ENCODE data around the gene NTNG2.
"Not testable (repeated sequence)": the region's sequence is repeated elsewhere in the genome, so short reads cannot be mapped to it uniquely, and the experiment has no call there.

NTNG2 gene, protein sequence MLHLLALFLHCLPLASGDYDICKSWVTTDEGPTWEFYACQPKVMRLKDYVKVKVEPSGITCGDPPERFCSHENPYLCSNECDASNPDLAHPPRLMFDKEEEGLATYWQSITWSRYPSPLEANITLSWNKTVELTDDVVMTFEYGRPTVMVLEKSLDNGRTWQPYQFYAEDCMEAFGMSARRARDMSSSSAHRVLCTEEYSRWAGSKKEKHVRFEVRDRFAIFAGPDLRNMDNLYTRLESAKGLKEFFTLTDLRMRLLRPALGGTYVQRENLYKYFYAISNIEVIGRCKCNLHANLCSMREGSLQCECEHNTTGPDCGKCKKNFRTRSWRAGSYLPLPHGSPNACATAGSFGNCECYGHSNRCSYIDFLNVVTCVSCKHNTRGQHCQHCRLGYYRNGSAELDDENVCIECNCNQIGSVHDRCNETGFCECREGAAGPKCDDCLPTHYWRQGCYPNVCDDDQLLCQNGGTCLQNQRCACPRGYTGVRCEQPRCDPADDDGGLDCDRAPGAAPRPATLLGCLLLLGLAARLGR

DNA sequence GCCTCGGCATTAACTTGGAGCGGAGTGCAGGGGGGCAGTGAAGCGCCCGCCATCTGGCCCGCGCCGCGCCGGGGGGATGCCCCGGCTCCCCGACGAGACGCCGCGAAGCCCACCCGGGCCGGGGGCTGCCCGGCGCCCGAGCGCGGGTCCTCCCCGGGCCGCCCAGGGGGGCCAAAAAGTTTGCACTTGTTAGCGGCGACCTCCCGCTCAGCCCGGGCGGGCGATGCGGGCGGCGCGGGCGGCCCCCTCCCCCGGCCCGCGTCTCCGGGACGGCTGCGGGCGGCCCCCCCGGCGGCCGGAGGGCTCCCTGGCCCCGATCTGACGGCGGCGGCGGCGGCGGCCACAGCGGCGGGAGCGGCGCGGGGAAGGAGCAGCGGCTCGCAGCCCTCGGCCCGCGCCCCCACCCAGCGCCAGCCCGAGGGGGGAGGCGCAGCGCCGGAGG, at the start of gene NTNG2:
Gene NTNG2 (plus strand): TSS at position 316 of the 442 bp plus-strand sequence. CDS start 4,774 bp downstream, outside the sequence.
- no peak for FAIRE-seq

DNA sequence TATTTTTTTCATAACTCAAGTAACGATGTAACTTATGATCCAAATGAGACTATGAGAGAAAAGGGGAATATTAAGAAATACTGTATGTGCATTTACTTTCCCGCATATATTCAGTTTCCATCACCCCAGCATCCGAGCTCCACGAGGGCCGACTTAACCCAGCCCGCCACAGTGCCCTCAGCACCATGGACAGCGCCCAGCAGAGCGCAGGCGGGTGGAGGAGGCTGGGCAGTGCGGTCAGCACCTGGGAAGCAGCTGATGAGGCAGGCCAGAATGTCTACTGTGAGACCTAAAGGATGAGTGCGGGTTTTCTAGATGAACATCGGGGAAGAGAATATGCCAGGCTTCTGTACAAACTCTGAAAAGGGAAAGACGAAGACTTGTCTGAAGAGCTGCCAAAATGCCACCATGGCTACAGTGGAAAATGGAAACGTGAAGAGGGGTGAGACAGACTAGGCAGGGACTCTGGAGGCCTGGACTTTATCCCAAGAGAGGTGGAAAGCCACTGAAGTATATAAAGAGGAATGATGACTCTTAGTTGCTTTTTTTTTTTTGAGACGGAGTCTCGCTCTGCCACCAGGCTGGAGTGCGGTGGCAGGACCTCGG, 47.7 kb upstream of the NTNG2 start:
- FAIRE-seq: no peak

DNA sequence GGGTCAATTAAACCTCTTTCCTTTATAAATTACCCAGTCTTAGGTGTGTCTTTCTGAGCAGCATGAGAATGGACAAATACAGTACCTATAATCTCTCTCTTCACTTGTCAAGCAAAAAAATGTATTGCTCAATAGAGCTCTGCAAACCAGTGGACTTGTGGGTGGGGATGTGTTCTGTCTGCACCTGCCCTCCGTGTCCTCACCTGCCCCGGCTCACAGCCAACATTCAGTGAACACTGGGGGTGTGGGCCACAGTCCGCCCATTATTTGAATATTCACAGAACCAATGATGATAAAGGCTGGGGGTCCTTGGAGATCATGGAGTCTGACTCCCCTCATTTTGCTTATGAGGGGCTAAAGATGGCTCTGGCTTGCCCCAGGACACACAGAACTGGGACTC, 45.3 kb upstream of the NTNG2 start:
- FAIRE-seq: no peak

DNA sequence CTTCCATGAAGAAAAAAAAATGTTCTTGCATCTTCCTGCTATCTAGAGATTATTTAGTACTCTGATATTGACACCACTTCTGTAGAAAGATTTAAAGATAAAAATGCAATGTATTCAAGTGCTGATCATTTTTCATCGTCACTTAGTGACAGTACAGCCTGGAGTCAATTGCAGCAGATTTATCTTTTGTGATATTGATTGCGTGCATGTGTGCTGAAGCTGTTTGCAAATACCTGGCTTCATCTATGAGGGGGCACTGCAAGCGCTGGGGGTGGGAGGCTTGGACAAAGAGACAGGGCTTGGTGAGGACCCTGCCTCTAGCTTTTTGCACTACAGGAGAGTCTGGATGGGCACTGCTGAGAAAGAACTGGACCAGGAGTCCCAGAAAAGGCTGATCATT, 44.2 kb upstream of the NTNG2 start:
- FAIRE-seq: no peak

DNA sequence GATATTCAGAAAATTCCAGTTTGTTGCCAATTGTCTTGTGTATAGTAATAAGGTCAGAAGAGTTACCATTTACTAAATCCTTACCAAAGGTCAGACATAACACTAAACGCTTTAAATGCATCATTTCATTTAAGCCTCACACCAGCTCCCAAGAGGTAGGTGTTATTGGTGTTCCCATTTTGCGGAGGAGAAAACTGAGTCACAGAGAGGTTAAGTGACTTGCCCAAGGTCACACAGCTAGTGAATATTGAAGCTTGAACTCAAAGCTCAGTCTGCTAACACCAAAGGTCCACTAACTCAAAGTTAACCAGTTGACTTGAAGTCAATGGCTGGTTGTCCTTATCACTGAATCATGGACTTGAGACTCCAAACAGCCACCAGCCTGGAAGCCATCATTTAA, 40.8 kb upstream of the NTNG2 start:
- FAIRE-seq: no peak

DNA sequence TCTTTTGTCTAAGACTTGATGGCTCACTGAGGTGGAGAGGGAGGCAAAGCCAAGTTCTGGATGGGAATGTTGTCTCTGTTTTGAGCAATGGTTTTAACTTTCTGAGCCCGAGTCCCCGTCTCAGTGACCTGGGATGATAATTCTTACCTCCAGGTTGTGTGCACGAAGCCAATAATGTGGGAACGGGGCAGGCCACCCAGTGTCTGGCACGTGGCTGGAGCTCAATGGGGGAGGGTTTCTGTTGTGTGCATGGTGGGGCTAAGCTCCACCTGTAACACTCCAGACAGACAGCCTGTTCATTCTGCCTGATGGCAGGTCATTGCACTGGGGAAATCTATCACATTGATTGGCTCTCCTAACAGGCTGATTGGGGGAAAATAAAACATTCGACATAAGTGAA, 37.1 kb upstream of the NTNG2 start:
- FAIRE-seq: no peak

DNA sequence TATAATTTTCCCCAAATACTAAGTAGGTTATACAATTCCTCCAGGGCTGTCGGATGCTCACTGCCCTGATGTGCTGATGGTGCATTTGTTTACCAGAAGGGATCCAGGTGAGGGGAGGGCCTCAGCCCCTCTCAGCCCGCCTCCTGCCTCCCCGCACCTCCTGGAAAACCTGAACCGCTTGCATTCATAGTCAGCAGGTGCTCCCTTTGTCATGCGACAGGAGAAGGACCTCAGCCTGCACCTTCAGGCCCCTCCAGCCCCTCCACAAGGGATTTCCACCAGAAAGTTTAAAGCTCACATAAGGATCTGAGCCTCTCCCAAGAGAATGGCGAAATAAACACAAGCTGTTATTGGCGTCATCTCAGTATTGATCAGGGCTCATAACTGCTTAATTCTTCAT, 36.5 kb upstream of the NTNG2 start:
- no peak for FAIRE-seq

DNA sequence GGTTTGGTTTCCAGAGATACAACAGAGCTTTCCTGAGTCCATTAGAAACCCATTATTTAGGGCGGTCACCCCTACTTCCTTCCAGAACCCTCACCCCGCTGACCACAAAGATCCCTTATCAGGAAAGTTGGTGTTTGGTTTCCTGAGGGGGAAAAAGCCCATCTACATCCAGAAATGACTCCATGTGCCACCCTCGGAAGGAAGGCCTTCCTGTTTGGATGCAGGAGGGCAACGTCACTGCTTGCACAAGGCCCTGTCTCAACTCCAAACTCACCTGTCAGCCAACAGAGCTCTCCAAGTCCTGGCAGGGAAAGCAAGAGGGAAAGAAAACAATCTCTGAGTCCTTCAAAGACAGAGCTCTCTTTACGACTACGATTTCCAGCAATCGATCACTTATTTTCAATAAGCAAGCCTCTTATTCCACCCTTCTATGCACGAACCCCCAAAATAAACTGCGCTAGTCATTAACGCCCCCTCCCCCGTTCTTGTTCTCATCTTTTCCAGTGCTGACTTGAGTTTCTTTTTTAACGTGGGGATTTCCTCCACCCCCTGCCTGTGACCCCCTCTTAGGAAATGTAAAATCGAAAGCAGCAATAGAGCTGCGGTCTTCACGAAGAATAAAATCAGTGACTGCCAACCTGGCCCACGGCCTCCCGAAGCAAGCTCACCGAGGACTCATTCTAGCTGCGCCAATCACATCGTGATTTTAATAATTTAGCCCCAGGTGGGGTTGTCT, 35.7 kb upstream of the NTNG2 start:
- FAIRE-seq: no peak

DNA sequence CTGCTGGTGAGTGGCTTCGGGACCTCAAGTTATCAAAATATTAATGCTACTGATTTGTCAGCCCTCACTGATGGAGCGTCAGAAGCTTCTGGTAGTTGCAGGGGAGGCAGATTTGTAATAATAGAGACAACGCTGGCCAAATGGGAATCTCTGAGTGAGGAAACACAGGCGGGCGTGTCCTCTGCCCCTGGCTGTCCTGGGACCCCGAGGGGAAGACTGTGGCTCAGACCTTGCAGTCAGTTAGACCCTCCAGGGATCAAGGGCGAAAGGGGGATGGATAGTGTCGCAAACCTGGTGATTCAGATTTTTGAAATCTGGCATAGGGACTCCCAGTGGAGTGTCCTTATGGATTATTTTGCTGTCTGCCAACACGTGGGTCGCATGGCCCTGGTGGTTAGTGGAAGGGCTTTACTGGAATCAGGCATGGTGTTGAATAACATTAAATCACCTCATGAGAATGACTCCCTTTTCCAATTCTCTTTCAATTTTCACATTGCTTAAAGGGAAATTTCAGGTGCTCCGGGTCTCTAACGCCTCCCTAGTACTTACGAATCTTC, 35.1 kb upstream of the NTNG2 start:
- no peak for FAIRE-seq

DNA sequence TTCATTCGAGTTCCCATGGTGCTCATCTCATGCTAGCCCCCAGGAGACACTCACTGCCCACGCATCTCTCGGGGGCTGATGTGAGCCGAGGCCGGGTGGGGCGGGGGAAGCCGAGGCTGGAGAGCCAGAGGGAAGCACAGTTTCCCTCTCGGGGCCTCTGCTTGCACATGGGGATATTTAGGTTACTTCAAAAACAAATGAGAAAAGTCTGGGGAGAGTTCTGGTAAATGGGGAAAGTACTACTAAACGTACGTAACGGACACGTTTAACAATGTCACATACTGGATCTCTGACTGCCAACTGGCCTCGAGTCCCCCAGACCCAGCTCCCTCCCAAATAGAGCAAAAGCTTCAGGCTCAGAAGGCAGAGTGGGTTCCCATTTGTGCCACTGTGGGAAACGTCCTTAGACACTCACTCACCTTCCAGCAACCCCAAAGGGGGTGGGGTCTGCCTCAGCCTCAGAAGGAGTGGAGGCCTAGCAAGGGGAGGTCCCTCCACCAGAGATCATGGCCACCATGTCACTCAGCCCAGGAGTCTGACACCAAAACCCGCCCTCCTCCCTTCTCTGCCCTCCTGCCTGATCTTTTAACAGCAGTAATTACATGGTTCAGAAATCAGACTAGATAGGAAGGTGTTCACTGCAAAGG, 33.8 kb upstream of the NTNG2 start:
- no peak for FAIRE-seq

DNA sequence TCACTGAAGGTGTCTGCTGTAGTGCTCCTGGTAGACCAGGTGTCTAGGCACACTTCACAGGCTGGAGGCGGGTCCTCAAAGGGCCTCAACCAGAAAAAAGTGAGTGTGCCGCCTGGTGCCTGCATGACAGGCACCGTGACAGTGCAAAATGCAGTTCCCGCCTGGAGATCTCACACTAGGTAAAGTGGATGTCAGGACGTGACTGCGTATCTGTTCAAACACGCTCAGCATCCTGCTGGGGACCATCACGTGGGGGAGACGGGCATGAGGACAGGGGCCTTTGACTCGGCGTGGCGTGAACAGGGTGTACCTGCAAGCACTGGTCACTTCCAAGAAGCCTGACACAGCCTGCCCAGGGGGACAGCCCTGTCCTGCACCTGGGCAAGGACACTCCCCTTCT, 32.3 kb upstream of the NTNG2 start:
- no peak for FAIRE-seq

DNA sequence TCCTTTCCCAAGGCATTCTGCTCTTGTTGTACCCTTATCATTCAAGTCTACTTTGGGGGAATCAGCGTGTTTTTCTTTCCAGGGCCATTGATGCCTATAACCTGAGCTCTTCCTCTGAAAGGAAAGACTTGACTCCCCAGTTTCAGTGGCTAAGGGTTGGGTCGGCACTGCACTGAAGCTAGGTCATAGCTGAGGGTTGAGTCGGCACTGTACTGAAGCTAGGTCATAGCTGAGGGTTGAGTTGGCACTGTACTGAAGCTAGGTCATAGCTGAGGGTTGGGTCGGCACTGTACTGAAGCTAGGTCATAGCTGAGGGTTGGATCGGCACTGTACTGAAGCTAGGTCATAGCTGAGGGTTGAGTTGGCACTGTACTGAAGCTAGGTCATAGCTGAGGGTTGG, 27.8 kb upstream of the NTNG2 start:
- not testable (repeated sequence) for FAIRE-seq

DNA sequence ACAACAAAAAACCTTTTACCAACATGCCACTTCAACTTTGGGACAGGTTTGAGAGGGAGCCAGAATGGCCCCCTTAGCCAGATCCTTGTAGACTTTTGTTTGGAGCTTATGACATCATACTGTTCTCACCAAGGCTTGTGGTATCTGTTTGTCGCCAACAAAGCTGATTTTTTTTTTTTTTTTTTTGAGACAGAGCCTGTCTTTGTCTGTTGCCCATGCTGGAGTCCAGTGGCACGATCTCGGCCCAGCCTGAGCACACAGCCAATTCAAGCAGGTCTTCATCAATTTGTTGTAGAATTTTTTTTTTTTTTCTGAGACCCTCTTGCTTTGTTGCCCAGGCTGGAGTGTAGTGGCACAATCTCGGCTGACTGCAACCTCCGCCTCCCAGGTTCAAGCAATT, 26.4 kb upstream of the NTNG2 start:
- FAIRE-seq: no peak

DNA sequence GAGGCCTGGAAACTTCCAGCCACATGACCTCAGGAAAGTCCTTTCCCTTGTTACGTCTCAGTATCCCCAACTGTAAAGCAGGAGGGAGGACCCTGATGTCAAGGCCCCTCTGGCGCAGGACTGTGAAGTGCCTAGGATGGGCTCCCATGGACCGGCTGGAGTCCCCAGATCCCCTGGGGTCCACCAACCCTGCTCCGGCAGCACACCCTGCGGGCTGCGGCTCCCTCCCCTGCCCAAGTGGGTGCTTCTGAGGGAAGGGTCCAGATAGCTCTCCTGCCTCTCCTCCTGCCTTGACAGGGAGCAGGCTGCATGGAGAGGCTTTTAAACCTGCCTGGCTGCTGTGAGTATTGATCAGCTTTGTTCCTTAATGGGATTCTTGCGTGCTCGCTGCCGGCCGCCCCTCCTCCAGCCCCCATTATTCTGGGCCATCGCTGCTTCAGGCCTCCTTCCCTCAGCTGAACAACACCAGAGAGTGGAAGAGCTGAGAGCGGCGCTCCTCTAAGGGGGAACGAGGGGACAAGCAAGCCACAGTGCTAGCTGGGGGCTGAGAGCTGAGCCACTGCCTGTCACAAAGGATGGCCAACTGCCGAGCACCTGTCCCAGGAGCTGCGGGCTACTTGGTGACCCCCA, 25.6 kb upstream of the NTNG2 start:
- FAIRE-seq: no peak

DNA sequence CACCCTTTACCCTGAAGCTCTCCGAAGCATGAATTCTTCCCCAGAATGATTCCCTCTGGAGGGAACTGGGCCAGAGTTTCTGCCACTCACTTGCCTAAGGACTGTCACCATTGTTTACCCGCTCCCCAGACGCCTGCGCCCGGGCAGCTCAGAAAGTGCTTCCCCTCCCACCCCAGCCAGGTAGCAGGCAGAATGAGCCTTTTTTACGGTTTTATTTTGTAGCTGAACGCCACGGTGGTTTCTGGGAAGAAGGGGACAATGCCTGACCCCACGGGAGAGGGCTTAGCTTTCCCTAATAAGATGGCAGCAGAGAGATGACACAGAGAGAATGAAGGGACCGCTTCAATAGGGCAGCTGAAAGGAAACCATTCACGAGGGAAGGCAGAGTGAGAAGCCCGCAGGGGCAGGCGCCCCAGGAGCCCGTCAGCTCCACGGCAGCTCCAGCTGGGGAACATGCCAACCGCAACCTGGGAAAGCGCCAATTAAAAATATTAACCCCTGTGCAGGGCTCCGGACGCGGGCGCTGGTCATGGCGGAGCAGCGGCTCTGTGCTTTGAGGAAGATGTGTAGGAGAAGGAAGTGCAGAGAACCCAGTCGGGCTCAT, 20.4 kb upstream of the NTNG2 start:
- FAIRE-seq: no peak

DNA sequence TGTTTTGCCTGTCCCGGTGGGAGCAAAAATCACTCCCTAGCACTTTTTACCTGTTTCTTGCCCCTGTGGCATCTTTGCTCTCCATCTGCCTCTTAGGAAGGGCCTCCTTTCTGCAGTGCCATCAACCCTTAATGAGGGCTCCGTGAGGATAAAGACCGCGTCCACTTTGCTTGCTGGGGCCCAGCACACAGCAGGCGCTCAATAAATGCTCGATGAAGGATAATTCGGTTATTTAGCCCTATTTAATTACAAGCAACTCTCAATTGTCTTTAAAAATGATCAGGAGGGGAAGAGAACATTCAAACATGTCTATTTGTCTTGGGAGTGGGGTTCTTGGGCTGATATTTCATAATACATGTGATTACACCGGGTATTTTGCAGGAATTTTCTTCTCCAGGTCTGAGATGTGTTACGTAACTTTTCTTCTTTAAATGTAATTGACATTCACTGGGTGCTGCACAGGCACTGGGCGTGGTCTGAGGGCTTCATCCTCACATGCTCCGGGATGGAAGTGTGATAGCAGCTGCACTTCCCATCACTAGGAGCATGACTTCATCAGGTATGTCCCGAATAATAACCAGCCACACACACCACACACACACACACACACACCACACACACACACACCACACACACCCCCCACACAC, 19.8 kb upstream of the NTNG2 start:
- FAIRE-seq: no peak

DNA sequence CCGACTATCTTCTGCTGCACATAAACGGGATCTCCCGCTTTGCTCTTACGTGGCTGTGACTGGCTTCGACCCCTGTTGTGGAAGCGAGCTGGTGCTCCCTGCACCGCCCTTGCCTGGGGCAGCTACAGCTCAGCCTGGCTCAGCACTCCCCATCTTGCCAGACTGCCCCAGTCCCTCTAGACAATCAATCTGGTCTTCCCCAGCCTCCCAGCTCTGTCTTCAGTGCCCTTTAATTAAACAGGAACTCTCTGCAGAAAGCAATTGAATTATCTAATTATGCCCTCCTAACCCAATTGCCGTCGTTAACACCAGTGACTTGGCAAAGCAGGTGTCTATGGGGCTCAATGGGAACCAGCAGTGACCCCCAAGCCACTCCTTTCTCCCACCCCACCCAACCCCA, 18.9 kb upstream of the NTNG2 start:
- FAIRE-seq: no peak

DNA sequence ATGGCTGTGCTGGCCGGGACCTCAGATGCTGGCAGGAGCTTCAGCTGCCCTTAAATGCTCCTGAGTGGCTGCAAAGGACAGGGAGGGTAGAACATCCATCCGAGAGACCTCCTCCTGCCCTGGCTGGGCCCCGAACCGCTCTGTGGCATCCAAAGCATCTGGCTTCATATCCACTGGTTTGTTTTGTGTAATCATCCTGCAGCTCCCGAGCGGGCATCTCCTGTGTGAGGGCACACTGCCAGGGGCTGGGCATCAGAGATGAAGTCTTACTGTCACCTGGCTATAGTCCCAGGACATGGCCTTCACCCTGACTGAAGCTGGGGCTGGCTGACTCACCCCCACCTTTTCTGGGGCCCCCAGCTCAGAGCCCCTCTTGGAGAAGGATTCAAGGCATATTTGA, 18.5 kb upstream of the NTNG2 start:
- no peak for FAIRE-seq

DNA sequence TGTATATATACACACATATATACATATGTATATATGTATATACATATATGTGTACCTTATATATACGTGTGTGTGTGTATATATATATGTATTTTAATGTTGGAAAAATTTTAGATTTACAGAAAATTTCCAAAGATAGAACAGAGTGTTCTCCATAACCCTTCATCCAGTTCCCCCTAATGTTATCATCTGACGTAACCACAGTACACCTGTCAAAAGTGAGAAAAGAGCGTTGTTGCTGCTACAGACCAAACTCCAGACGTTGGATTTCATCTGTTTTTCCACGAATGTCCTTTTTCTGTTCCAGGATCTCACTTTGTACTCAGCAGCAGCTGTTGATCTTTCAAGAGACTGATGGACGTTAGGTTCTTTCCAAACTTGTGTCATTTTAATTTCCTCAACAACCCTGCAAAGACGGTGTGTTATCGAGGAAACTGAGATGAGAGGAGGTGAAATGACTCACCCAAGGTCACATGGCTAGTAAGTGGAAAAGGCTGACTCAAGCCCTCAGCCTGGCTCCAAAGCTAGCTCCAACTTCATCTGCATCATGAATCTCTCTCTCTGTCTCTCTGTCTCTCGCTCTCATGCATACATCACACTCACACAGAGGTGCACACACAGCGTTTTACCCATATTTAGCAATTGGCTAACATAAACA, 17.0 kb upstream of the NTNG2 start:
- FAIRE-seq: no peak

DNA sequence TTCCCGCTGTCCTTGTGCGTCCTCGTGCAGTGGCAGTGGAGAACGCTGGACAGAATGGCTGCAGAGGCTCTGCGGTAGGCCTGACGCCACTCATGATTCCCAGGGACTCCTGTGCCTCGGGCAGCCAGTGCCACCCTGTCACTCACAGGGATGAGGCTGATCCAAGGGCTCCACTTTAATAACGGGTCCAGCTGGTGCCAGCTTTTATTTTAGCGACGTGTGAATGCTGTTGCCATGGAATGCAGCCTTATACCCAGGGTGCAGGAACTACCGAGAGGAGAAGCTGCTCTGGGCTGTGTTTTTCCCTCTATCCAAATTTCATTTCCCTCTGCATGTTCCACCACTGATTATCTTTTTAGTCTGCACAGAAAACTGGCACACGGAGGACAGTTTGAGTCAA, 15.8 kb upstream of the NTNG2 start:
- FAIRE-seq: no peak

DNA sequence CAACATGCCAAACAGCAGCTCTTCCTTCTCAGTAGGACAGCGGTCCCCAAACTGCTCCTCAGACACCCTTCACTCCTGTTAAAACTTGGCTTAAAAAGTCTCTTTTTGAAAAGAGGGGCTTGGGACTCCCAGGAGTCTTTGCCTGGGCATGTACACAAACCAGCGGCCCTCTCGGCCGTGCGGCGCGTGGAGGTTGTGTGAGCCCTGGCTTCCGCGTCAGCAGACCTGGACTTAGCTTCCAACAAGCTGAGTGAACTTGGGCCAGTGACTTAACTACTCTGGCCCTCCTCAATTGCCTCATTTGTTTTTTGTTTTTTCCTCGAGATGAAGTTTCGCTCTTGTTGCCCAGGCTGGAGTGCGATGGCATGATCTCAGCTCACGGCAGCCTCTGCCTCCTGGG, 15.3 kb upstream of the NTNG2 start:
- no peak for FAIRE-seq

All from G401.6 (cell line).